A549 (cell line): Measurements from ENCODE around the gene TCL1A.
"Not testable (repeated sequence)": the region's sequence is repeated elsewhere in the genome, so short reads cannot be mapped to it uniquely, and the experiment has no call there.

ENCODE experiments used
- EHMT2 ChIP-seq: fragments of 200-600 bp; sonication (generic); IDR thresholded peaks from 2 replicates; pipeline ENCODE4 v1.6.1; 2016; ENCODE audit warnings: antibody characterized with exemption, low read depth, mild to moderate bottlenecking, moderate library complexity
- EP300 ChIP-seq, 2 experiments: fragments of >200 bp; sonication (Bioruptor Twin); formaldehyde crosslinking; IDR thresholded peaks; 2 replicates in 1 of 2; 3 replicates in 1 of 2; pipeline ENCODE4 v1.6.1; 2016 to 2017
- JUNB ChIP-seq: fragments of >200 bp; sonication (Bioruptor Twin); formaldehyde crosslinking; IDR thresholded peaks from 2 replicates; pipeline ENCODE4 v1.6.1; 2016
- MAFK ChIP-seq: fragments of 450-650 bp; IDR thresholded peaks from 2 replicates; pipeline ENCODE4 v1.6.1; 2014; ENCODE audit not compliant: partially characterized antibody
- POLR2A ChIP-seq: IDR thresholded peaks from 2 replicates; pipeline ENCODE4 v1.6.1; 2012; ENCODE audit warnings: mild to moderate bottlenecking, low read length
- RAD21 ChIP-seq, 2 experiments: fragments of >200 bp in 1 of 2; sonication (Bioruptor Twin) in 1 of 2; formaldehyde crosslinking in 1 of 2; IDR thresholded peaks in 1 of 2; conservative IDR thresholded peaks in 1 of 2; 2 replicates in 1 of 2; 3 replicates in 1 of 2; pipeline ENCODE4 v1.6.1; 2012 to 2018; ENCODE audit warnings: inconsistent platforms in 1 of 2
- TFCP2L1 ChIP-seq: fragments of 250-450 bp; sonication (Bioruptor Pico); IDR thresholded peaks from 2 replicates; pipeline ENCODE4 v1.5.0; 2021; ENCODE audit warnings: mild to moderate bottlenecking
- TF ChIP-seq, protein P1 (sequence below): fragments of >200 bp; sonication (Bioruptor Twin); formaldehyde crosslinking; IDR thresholded peaks from 3 replicates; pipeline ENCODE4 v1.5.1; 2016

DNA sequence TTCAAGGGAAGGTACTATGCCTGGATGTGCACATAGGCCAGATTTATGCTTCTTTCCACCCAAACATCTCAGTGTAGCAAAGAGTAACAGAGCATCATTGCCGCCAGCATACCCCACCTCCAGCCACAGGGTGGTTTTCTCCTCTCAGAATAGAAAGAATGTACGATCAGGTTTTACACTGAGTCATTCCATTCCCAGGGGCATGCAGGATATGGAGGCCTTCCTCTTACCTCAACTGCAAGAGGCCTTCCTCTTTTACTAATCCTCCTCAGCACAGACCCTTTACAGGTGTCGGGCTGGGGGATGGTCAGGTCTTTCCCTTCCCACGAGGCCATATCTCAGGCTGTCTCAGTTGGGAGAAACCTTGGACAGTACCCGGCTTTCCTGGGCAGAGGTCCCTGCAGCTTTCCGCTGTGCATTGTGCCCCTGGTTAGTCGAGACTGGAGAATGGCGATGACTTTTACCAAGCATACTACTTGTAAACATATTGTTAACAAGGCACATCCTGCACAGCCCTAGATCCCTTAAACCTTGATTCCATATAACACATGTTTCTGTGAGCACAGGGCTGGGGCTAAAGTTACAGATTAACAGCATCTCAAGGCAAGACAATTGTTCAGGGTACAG is 15.6 kb upstream of the TCL1A start:
- not testable (repeated sequence) for TF ChIP-seq TFCP2L1; EP300 (IDR thresholded peaks at IDR 0.05); MAFK; POLR2A; EHMT2; JUNB; RAD21 (conservative IDR thresholded peaks at IDR 0.05 in 1 of 2, IDR thresholded peaks at IDR 0.05 in 1 of 2)
- TF ChIP-seq, protein P1, sequence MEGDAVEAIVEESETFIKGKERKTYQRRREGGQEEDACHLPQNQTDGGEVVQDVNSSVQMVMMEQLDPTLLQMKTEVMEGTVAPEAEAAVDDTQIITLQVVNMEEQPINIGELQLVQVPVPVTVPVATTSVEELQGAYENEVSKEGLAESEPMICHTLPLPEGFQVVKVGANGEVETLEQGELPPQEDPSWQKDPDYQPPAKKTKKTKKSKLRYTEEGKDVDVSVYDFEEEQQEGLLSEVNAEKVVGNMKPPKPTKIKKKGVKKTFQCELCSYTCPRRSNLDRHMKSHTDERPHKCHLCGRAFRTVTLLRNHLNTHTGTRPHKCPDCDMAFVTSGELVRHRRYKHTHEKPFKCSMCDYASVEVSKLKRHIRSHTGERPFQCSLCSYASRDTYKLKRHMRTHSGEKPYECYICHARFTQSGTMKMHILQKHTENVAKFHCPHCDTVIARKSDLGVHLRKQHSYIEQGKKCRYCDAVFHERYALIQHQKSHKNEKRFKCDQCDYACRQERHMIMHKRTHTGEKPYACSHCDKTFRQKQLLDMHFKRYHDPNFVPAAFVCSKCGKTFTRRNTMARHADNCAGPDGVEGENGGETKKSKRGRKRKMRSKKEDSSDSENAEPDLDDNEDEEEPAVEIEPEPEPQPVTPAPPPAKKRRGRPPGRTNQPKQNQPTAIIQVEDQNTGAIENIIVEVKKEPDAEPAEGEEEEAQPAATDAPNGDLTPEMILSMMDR, result not testable (repeated sequence)
